Colonic mucosa (tissue), 4 donors: ENCODE results near the gene ADAMTS1. TPM values are rescaled to one million over a fixed set of nuclear protein-coding genes. Genes with fewer than 3 reads are reported as not detected.

Experiments used
- DNase-seq: peaks from one replicate; pipeline ENCODE4 v3.0.0-alpha.2; 2020
- H3K27ac ChIP-seq: fragments of 200-600 bp; one replicate; pipeline ENCODE4 v1.8.0; 2021
- H3K27me3 ChIP-seq: fragments of 200-600 bp; one replicate; pipeline ENCODE4 v1.8.0; 2021
- H3K36me3 ChIP-seq: fragments of 200-600 bp; one replicate; pipeline ENCODE4 v1.8.0; 2021
- H3K4me1 ChIP-seq: fragments of 200-600 bp; one replicate; pipeline ENCODE4 v1.8.0; 2021; ENCODE audit warnings: mild to moderate bottlenecking
- H3K4me3 ChIP-seq: fragments of 200-600 bp; one replicate; pipeline ENCODE4 v1.8.0; 2021
- H3K9ac ChIP-seq, 2 donors: one replicate each; pipeline ENCODE4 v1.7.0; 2013; ENCODE audit warnings: control low read depth in 2 of 2, low read depth in 2 of 2, low read length in 2 of 2
- H3K9me3 ChIP-seq: fragments of 200-600 bp; one replicate; pipeline ENCODE4 v1.8.0; 2021
- intact Hi-C: fragments of 100-400 bp; cut with DNase I; formaldehyde crosslinking; loops from one replicate; pipeline ENCODE4 v1.14.1; 2022
- total RNA-seq, 2 donors: library from RNA; stranded (reverse); fragmentation: NEBNext Ultra II Directional in 1 of 2; extraction: Animal tissue kit (Norgen Biotek cat#: 25700) in 1 of 2; gene quantifications; one replicate each; pipeline ENCODE4 v1.2.1, GENCODE V29; 2021
- TF ChIP-seq, protein P1 (sequence below): fragments of 200-600 bp; IDR thresholded peaks from one replicate; pipeline ENCODE4 v1.8.0; 2022; ENCODE audit warnings: antibody characterized with exemption, mild to moderate bottlenecking
- donor health status: healthy.
- donor health status: DM: no; HTN: no; CAD: no.
- donor health status: DM: no; HTN: no; CAD: no.

Gene ADAMTS1
- total RNA-seq, 2 donors from 2014 or later = 12.5 to 26.8 TPM

DNA sequence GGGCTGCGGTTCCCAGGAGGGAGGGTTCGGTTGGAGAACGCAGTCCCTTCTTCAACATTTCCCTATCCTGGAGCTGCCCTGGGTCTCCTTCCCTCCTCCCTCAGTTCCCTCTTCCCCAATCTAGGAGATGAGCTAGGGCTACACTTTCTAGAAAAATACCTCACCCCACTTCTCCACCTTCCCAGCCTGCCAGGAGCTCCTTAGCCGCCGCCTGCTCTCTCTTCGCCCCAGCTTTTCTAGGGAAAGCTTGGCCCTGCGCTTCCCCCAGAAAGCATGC lies 488 bp upstream of the ADAMTS1 start:
- Histone ChIP-seq H3K27me3 (peaks cover 37% of the 10 kb centered on the region), H3K4me3 (peak overlapping the region; percentile 52), H3K9ac (peak overlapping the region; percentile 71 to 78), H3K9me3 (no peaks in the 10 kb centered on the region), H3K4me1 (peaks cover 15% of the 10 kb centered on the region), H3K36me3 (no peaks in the 10 kb centered on the region), H3K27ac (peak overlapping the region; percentile 82)
- DNase-seq = no peak
- intact Hi-C loops = loop anchor here (5.0 to 10.0 kb wide), 3 partner anchors 73 to 1902 kb away; no protein-coding TSS in a partner anchor
- TF ChIP-seq, protein P1, sequence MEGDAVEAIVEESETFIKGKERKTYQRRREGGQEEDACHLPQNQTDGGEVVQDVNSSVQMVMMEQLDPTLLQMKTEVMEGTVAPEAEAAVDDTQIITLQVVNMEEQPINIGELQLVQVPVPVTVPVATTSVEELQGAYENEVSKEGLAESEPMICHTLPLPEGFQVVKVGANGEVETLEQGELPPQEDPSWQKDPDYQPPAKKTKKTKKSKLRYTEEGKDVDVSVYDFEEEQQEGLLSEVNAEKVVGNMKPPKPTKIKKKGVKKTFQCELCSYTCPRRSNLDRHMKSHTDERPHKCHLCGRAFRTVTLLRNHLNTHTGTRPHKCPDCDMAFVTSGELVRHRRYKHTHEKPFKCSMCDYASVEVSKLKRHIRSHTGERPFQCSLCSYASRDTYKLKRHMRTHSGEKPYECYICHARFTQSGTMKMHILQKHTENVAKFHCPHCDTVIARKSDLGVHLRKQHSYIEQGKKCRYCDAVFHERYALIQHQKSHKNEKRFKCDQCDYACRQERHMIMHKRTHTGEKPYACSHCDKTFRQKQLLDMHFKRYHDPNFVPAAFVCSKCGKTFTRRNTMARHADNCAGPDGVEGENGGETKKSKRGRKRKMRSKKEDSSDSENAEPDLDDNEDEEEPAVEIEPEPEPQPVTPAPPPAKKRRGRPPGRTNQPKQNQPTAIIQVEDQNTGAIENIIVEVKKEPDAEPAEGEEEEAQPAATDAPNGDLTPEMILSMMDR = no peak

DNA sequence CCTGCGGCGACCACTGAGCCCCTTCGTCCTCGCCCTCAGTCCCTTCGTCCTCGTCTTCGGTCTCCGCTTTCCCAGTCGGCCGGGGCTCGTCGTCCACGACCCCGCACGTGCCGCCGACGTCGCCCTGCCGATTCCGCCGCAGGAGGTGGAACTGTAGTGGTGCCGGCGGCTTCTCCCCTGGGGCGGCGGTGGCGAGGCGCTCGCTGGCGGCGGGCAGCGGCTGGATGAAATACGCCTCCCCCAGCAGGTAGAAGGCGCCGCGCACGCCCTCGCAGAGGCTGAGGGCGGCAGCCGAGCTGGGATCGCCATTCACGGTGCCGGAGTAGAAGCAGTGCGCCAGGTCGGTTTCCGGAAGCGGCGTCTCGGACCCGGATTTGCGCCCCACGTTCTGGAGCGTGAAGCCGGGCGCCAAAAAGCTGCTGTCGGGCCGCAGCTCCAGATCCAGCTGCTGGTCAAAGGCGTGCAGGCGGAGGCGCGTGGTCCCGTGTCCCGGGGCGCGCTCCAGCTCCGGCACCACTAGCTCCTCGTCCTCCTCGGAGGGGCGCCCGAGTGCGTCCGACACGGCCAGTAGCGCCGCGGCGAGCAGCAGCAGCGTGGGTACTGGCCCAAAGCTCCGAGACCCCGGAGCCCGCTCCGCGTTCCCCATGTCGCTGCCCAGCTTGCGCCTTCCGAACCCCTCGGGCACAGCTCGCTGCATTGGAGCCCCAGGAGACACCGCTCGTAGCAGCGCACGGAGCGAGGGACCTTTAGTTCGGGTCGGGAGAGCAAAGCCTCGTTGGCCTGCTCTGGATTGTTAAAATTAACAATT lies 747 bp downstream of the ADAMTS1 start:
- Histone ChIP-seq H3K9ac (peak overlapping the region; percentile 62 to 76), H3K4me1 (peaks cover 15% of the 10 kb centered on the region), H3K9me3 (no peaks in the 10 kb centered on the region), H3K4me3 (peak overlapping the region; percentile 52), H3K36me3 (no peaks in the 10 kb centered on the region), H3K27ac (peak overlapping the region; percentile 80), H3K27me3 (peaks cover 37% of the 10 kb centered on the region)
- TF ChIP-seq, protein P1 = no peak
- intact Hi-C loops = loop anchor here (5.0 to 10.0 kb wide), 3 partner anchors 72 to 1903 kb away; no protein-coding TSS in a partner anchor
- peak; percentile 29 for DNase-seq

DNA sequence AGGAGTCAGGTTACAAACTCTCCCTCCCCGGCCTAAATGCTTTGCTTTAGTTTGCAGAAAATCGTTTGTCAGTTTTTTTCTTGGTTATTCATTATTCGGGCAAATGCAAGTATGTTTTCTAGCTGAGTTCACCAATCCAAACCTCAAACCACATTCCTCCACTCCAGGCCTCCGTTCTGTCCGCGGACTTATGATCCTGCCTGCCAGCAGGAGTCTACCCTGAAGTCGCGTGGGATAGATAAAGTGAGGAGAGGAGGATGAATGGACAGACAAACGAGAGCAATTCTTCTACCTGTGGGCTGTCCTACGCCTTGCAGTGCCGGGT lies 1.3 kb downstream of the ADAMTS1 start:
- Histone ChIP-seq H3K4me1 (peaks cover 15% of the 10 kb centered on the region), H3K27me3 (peaks cover 37% of the 10 kb centered on the region), H3K36me3 (no peaks in the 10 kb centered on the region), H3K4me3 (peak overlapping the region; percentile 52), H3K9ac (peak overlapping the region; percentile 62 to 76), H3K27ac (peak overlapping the region; percentile 80), H3K9me3 (no peaks in the 10 kb centered on the region)
- no peak for DNase-seq
- TF ChIP-seq, protein P1 = no peak
- intact Hi-C loops = loop anchor here (10.0 kb wide), 1 partner anchor 961 kb away; no protein-coding TSS in a partner anchor

DNA sequence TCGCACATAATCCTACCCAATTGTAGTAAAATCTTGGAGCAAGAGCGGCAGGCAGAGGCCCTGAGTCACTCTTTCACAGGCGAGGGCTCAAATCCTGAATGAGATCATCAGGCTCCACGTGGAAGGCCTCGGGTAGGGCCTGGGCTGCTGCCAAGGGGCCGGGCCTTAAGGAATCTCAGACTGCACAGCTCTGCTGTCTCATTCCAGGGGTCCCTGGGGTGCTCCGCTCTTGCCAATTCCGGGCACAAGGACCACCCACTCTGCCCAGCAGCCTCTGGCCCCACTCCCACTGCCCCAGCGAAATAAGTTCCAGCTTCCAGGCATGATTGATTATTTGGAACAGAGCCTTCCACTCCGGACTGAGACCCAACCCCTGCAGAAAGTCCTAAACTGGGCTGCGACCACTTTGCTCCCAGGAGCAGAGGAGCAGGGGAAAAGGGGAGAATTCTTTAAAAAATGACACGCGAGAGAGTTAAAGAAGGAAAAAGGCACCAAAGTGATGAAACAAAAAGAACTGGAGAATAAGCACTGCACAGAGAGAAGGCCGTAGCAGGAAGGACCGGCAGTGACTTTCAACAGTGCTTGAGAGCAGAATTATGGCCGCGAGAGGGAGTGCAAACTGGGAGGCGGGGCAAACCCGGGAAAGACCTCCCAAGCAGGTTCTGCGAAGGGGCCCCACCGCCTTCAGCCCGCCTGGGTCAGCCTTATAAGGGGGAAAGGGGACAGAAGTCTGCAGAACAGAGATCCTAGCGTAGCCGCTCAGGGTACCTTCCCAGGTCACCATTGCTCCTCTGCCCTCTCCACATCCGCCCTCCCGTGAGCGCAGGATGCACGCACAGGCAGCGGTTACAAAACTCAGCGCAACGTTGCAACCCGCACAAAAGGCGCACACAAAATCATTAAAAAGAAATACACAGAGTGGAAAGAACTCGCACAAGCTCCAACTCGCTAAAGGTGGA lies 2.0 kb downstream of the ADAMTS1 start:
- Histone ChIP-seq H3K36me3 (no peaks in the 10 kb centered on the region), H3K9ac (peak overlapping the region; percentile 62 to 76), H3K27me3 (peaks cover 37% of the 10 kb centered on the region), H3K4me1 (peaks cover 15% of the 10 kb centered on the region), H3K9me3 (no peaks in the 10 kb centered on the region), H3K4me3 (peak overlapping the region; percentile 52), H3K27ac (peak overlapping the region; percentile 80)
- intact Hi-C loops = loop anchor here (10.0 kb wide), 1 partner anchor 962 kb away; no protein-coding TSS in a partner anchor
- DNase-seq = peak; percentile 91
- TF ChIP-seq, protein P1 = no peak

DNA sequence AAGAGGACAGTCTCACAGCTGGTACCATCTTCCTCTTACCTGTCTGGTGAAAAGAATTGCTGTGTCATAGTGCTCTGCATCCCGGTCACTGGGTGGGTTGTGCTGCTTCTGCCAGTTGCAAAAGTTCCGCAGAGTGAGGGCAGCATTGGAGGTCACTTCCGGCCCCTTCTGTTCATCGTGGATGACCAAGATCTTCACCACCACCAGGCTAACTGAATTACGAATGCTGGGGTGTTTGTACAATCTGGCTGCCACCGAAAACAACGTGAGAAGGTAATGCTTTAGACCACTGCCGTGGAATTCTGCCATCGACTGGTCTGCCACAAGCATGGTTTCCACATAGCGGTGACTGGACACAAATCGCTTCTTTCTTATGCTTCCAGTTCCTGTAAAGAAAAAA lies 2.9 kb downstream of the ADAMTS1 start:
- Histone ChIP-seq H3K4me3 (peak overlapping the region; percentile 52), H3K9ac (peak overlapping the region in 1 of 2 donors; percentile 48), H3K27me3 (peaks cover 30% of the 10 kb centered on the region), H3K27ac (peak overlapping the region; percentile 80), H3K9me3 (no peaks in the 10 kb centered on the region), H3K36me3 (no peaks in the 10 kb centered on the region), H3K4me1 (peaks cover 15% of the 10 kb centered on the region)
- TF ChIP-seq, protein P1 = no peak
- intact Hi-C loops = loop anchor here (10.0 kb wide), 1 partner anchor 963 kb away; no protein-coding TSS in a partner anchor
- DNase-seq = no peak
